GM23338 (cell line): ENCODE results near the gene COL5A2.

Experiments
- CREB1 ChIP-seq: fragments of 250-450 bp; sonication (Bioruptor Pico); IDR thresholded peaks from 2 replicates; pipeline ENCODE4 v1.5.0; 2020; ENCODE audit warnings: low read depth, mild to moderate bottlenecking, moderate library complexity
- EZH2 ChIP-seq: fragments of 200-600 bp; sonication (generic); IDR thresholded peaks from one replicate; pipeline ENCODE4 v1.8.0; 2017; ENCODE audit warnings: antibody characterized with exemption, mild to moderate bottlenecking, low read depth; ENCODE audit not compliant: unreplicated experiment
- EZH2phosphoT487 ChIP-seq: fragments of 200-600 bp; sonication (generic); IDR thresholded peaks from one replicate; pipeline ENCODE4 v1.8.1; 2018; ENCODE audit warnings: antibody characterized with exemption; ENCODE audit not compliant: unreplicated experiment
- JUNB ChIP-seq: IDR thresholded peaks from one replicate; pipeline ENCODE4 v1.6.1; 2016; ENCODE audit warnings: antibody characterized with exemption; ENCODE audit not compliant: unreplicated experiment
- POLR2AphosphoS5 ChIP-seq: IDR thresholded peaks from 2 replicates; pipeline ENCODE4 v1.6.1; 2016; ENCODE audit warnings: antibody characterized with exemption, low read depth
- REST ChIP-seq: IDR thresholded peaks from one replicate; pipeline ENCODE4 v1.6.1; 2018; ENCODE audit warnings: antibody characterized with exemption; ENCODE audit not compliant: unreplicated experiment
- ZNF331 ChIP-seq: fragments of 250-450 bp; sonication (Bioruptor Pico); IDR thresholded peaks from 2 replicates; pipeline ENCODE4 v1.5.0; 2020; ENCODE audit warnings: low read depth, mild to moderate bottlenecking, moderate library complexity
- TF ChIP-seq, protein P1 (sequence below), 2 experiments: fragments of 200-600 bp in 1 of 2; sonication (generic) in 1 of 2; conservative IDR thresholded peaks; 2 replicates each; pipeline versions ENCODE4 v1.5.1 to v1.6.1; 2016 to 2017; ENCODE audit warnings: antibody characterized with exemption in 2 of 2, low read depth in 2 of 2, mild to moderate bottlenecking in 2 of 2, moderate library complexity in 1 of 2

GRCh38 chr2:189102735-189103134, 76.8 kb downstream of the COL5A2 start:
- TF ChIP-seq, protein P1, sequence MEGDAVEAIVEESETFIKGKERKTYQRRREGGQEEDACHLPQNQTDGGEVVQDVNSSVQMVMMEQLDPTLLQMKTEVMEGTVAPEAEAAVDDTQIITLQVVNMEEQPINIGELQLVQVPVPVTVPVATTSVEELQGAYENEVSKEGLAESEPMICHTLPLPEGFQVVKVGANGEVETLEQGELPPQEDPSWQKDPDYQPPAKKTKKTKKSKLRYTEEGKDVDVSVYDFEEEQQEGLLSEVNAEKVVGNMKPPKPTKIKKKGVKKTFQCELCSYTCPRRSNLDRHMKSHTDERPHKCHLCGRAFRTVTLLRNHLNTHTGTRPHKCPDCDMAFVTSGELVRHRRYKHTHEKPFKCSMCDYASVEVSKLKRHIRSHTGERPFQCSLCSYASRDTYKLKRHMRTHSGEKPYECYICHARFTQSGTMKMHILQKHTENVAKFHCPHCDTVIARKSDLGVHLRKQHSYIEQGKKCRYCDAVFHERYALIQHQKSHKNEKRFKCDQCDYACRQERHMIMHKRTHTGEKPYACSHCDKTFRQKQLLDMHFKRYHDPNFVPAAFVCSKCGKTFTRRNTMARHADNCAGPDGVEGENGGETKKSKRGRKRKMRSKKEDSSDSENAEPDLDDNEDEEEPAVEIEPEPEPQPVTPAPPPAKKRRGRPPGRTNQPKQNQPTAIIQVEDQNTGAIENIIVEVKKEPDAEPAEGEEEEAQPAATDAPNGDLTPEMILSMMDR (conservative IDR thresholded peaks at IDR 0.05; ENCODE audit: low read depth in 2 of 2) = no peak
- TF ChIP-seq EZH2 = no peak
- TF ChIP-seq REST = no peak
- no peak for TF ChIP-seq EZH2phosphoT487
- TF ChIP-seq POLR2AphosphoS5 = no peak
- TF ChIP-seq CREB1 (CRISPR knock-in tag) = no peak
- TF ChIP-seq JUNB = no peak
- TF ChIP-seq ZNF331 = no peak
